GM23338 (cell line): ENCODE results near the gene CBFA2T2. TPM values are rescaled to one million over a fixed set of nuclear protein-coding genes. Genes with fewer than 3 reads are reported as not detected.

ENCODE experiments used
- ATAC-seq: fragments of 200-7000 bp; cut with Tn5 transposase; 3 replicates; pipeline ENCODE4 v1.9.1; 2020
- DNase-seq: peaks from one replicate; pipeline ENCODE4 v3.0.0-alpha.2; 2015; ENCODE audit warnings: low spot score
- H2AFZ ChIP-seq: fragments of 200-600 bp; sonication (generic); 2 replicates; pipeline ENCODE4 v1.8.0; 2016; ENCODE audit warnings: antibody characterized with exemption, mild to moderate bottlenecking, moderate library complexity
- H3F3A ChIP-seq: fragments of 200-600 bp; sonication (generic); replicated peaks from 2 replicates; pipeline ENCODE4 v1.8.0; 2017; ENCODE audit warnings: antibody characterized with exemption, mixed run types, low read depth
- H3K27ac ChIP-seq: fragments of 200-600 bp; sonication (generic); 2 replicates; pipeline ENCODE4 v1.6.1; 2016; ENCODE audit warnings: low read depth
- H3K27me3 ChIP-seq: fragments of 200-600 bp; sonication (generic); 2 replicates; pipeline ENCODE4 v1.8.0; 2016; ENCODE audit warnings: mild to moderate bottlenecking, mixed run types, moderate library complexity; ENCODE audit not compliant: insufficient read depth
- H3K36me3 ChIP-seq: fragments of 200-600 bp; sonication (generic); 2 replicates; pipeline ENCODE4 v1.8.0; 2016; ENCODE audit warnings: mild to moderate bottlenecking; ENCODE audit not compliant: insufficient read depth
- H3K4me1 ChIP-seq: fragments of 200-600 bp; sonication (generic); 2 replicates; pipeline ENCODE4 v1.8.0; 2016; ENCODE audit warnings: mild to moderate bottlenecking, moderate library complexity; ENCODE audit not compliant: insufficient read depth
- H3K4me2 ChIP-seq: fragments of 200-600 bp; sonication (generic); 2 replicates; pipeline ENCODE4 v1.7.1; 2017; ENCODE audit warnings: mixed run types
- H3K4me3 ChIP-seq: fragments of 200-600 bp; sonication (generic); 2 replicates; pipeline ENCODE4 v1.6.1; 2016; ENCODE audit warnings: mixed run types
- H3K79me2 ChIP-seq: fragments of 200-600 bp; sonication (generic); replicated peaks from 2 replicates; pipeline ENCODE4 v1.8.0; 2017; ENCODE audit warnings: mild to moderate bottlenecking; ENCODE audit not compliant: insufficient read depth
- H3K9me2 ChIP-seq: fragments of 200-600 bp; sonication (generic); 2 replicates; pipeline ENCODE4 v1.8.0; 2017; ENCODE audit not compliant: insufficient read depth
- H4K20me1 ChIP-seq: fragments of 200-600 bp; sonication (generic); replicated peaks from 2 replicates; pipeline ENCODE4 v1.8.0; 2017; ENCODE audit warnings: mild to moderate bottlenecking; ENCODE audit not compliant: insufficient read depth
- H3K27ac Mint-ChIP-seq: 2 replicates; pipeline ENCODE4 v1.8.0; 2020; ENCODE audit warnings: inconsistent platforms, mild to moderate bottlenecking, moderate library complexity, mixed read lengths
- H3K27me3 Mint-ChIP-seq: 3 replicates; pipeline ENCODE4 v1.8.0; 2022; ENCODE audit warnings: low read depth, mild to moderate bottlenecking, moderate library complexity, mixed read lengths, inconsistent platforms; ENCODE audit not compliant: insufficient read depth, poor library complexity
- H3K36me3 Mint-ChIP-seq: 3 replicates; pipeline ENCODE4 v1.8.0; 2021; ENCODE audit warnings: low read depth, mild to moderate bottlenecking, inconsistent platforms, moderate library complexity, mixed read lengths
- H3K4me1 Mint-ChIP-seq: 3 replicates; pipeline ENCODE4 v1.8.0; 2020; ENCODE audit warnings: mild to moderate bottlenecking, inconsistent platforms, mixed read lengths
- H3K4me3 Mint-ChIP-seq: 3 replicates; pipeline ENCODE4 v1.8.0; 2021; ENCODE audit warnings: moderate library complexity, mild to moderate bottlenecking, inconsistent platforms, mixed read lengths
- H3K9me3 Mint-ChIP-seq: 3 replicates; pipeline ENCODE4 v1.8.0; 2020; ENCODE audit warnings: moderate library complexity, mild to moderate bottlenecking, inconsistent platforms, mixed read lengths
- CREB1 ChIP-seq: fragments of 250-450 bp; sonication (Bioruptor Pico); IDR thresholded peaks from 2 replicates; pipeline ENCODE4 v1.5.0; 2020; ENCODE audit warnings: low read depth, mild to moderate bottlenecking, moderate library complexity
- EZH2 ChIP-seq: fragments of 200-600 bp; sonication (generic); IDR thresholded peaks from one replicate; pipeline ENCODE4 v1.8.0; 2017; ENCODE audit warnings: antibody characterized with exemption, mild to moderate bottlenecking, low read depth; ENCODE audit not compliant: unreplicated experiment
- NANOG ChIP-seq: IDR thresholded peaks from 2 replicates; pipeline ENCODE4 v1.6.1; 2016; ENCODE audit warnings: antibody characterized with exemption, borderline replicate concordance
- POLR2AphosphoS5 ChIP-seq: IDR thresholded peaks from 2 replicates; pipeline ENCODE4 v1.6.1; 2016; ENCODE audit warnings: antibody characterized with exemption, low read depth
- STAT1 ChIP-seq: IDR thresholded peaks from one replicate; pipeline ENCODE4 v1.6.1; 2016; ENCODE audit warnings: antibody characterized with exemption; ENCODE audit not compliant: unreplicated experiment
- ZNF114 ChIP-seq: fragments of 250-450 bp; sonication (Bioruptor Pico); IDR thresholded peaks from 2 replicates; pipeline ENCODE4 v1.5.0; 2020; ENCODE audit warnings: mild to moderate bottlenecking, moderate library complexity
- ZNF331 ChIP-seq: fragments of 250-450 bp; sonication (Bioruptor Pico); IDR thresholded peaks from 2 replicates; pipeline ENCODE4 v1.5.0; 2020; ENCODE audit warnings: low read depth, mild to moderate bottlenecking, moderate library complexity
- polyA plus RNA-seq: library from polyadenylated mRNA; unstranded; fragments of >200 nt; fragmentation: Nextera tagmentation; extraction: Ambion mirVana; gene quantifications from 2 replicates; pipeline ENCODE4 v1.2.1, GENCODE V29; 2016
- total RNA-seq: library from RNA; depleted of rRNA; stranded (reverse); fragments of >200 nt; shearing (Covaris generic); gene quantifications from 2 replicates; pipeline ENCODE4 v1.2.3, GENCODE V29; 2014
- TF ChIP-seq, protein P1 (sequence below): IDR thresholded peaks from 2 replicates; pipeline ENCODE4 v1.6.1; 2016; ENCODE audit warnings: antibody characterized with exemption
- TF ChIP-seq, protein P2 (sequence below): IDR thresholded peaks from one replicate; pipeline ENCODE4 v1.6.1; 2018; ENCODE audit warnings: antibody characterized with exemption; ENCODE audit not compliant: unreplicated experiment
- TF ChIP-seq, protein P3 (sequence below): fragments of 250-450 bp; sonication (Bioruptor Pico); IDR thresholded peaks from 2 replicates; pipeline ENCODE4 v1.5.0; 2020; ENCODE audit warnings: mild to moderate bottlenecking, moderate library complexity

Gene CBFA2T2
- total and polyA plus RNA-seq, 2 experiments from 2014 or later = 12.7 to 15.8 TPM

DNA sequence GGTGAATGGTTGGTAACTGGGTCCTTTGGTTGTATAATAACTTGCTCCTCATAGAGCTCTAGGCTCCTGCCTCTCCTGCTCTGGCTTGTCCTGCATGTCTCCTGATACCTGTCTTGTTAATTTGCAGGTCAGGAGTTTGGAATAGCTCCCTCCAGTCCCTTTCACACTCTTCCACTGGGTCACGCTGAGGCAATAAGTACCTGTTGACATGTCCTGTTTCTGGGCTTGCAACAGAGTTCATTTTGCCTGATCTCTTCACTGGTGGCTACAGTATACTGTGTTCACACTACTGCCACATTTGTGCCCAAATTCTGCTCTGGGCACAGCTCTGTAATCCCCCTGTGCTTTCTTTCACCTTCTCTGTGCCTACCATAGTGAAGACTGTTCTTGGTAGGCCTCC, 146.9 kb downstream of the CBFA2T2 start:
- no peaks in the 10 kb centered on the region for H4K20me1 ChIP-seq
- no peak overlapping the region for H2AFZ ChIP-seq
- H3K4me3 ChIP-seq = no peak overlapping the region
- no peak overlapping the region for H3K4me3 Mint-ChIP-seq
- ATAC-seq (no peak), DNase-seq (no peak)
- H3K9me3 Mint-ChIP-seq = no peaks in the 10 kb centered on the region
- no peak overlapping the region for H3K27ac ChIP-seq
- H3K4me1 ChIP-seq = no peaks in the 10 kb centered on the region
- H3K4me2 ChIP-seq = no peak overlapping the region
- no peaks in the 10 kb centered on the region for H3K36me3 ChIP-seq
- H3K9me2 ChIP-seq = no peaks in the 10 kb centered on the region
- no peaks in the 10 kb centered on the region for H3F3A ChIP-seq
- no peak for TF ChIP-seq ZNF114 (CRISPR knock-in tag)
- TF ChIP-seq EZH2 = no peak
- TF ChIP-seq, protein P1, sequence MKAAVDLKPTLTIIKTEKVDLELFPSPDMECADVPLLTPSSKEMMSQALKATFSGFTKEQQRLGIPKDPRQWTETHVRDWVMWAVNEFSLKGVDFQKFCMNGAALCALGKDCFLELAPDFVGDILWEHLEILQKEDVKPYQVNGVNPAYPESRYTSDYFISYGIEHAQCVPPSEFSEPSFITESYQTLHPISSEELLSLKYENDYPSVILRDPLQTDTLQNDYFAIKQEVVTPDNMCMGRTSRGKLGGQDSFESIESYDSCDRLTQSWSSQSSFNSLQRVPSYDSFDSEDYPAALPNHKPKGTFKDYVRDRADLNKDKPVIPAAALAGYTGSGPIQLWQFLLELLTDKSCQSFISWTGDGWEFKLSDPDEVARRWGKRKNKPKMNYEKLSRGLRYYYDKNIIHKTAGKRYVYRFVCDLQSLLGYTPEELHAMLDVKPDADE = no peak
- TF ChIP-seq, protein P2, sequence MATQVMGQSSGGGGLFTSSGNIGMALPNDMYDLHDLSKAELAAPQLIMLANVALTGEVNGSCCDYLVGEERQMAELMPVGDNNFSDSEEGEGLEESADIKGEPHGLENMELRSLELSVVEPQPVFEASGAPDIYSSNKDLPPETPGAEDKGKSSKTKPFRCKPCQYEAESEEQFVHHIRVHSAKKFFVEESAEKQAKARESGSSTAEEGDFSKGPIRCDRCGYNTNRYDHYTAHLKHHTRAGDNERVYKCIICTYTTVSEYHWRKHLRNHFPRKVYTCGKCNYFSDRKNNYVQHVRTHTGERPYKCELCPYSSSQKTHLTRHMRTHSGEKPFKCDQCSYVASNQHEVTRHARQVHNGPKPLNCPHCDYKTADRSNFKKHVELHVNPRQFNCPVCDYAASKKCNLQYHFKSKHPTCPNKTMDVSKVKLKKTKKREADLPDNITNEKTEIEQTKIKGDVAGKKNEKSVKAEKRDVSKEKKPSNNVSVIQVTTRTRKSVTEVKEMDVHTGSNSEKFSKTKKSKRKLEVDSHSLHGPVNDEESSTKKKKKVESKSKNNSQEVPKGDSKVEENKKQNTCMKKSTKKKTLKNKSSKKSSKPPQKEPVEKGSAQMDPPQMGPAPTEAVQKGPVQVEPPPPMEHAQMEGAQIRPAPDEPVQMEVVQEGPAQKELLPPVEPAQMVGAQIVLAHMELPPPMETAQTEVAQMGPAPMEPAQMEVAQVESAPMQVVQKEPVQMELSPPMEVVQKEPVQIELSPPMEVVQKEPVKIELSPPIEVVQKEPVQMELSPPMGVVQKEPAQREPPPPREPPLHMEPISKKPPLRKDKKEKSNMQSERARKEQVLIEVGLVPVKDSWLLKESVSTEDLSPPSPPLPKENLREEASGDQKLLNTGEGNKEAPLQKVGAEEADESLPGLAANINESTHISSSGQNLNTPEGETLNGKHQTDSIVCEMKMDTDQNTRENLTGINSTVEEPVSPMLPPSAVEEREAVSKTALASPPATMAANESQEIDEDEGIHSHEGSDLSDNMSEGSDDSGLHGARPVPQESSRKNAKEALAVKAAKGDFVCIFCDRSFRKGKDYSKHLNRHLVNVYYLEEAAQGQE = no peak
- TF ChIP-seq NANOG = no peak
- no peak for TF ChIP-seq STAT1
- no peak for TF ChIP-seq ZNF331
- H3K79me2 ChIP-seq = no peaks in the 10 kb centered on the region
- H3K36me3 Mint-ChIP-seq = peaks cover 11% of the 10 kb centered on the region
- no peaks in the 10 kb centered on the region for H3K4me1 Mint-ChIP-seq
- no peak overlapping the region for H3K27ac Mint-ChIP-seq
- peaks cover 6% of the 10 kb centered on the region for H3K27me3 Mint-ChIP-seq
- H3K27me3 ChIP-seq = no peaks in the 10 kb centered on the region

DNA sequence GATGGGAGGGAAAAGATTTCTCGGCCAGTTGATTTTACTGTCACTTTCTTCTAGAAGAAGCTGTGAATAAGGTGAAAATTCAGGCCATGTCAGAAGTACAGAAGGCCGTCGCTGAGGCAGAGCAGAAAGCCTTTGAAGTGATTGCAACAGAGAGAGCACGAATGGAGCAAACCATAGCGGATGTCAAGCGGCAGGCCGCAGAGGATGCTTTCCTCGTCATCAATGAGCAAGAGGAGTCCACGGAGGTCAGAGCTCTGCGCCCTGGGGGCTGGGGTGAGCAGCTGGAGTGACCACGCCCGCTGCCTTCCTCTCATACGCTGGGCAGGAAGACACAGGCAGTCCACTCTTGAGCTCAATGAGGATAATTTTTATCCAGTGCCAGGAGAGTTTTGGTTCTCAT, 150.4 kb downstream of the CBFA2T2 start:
- H3K36me3 Mint-ChIP-seq = peaks cover 17% of the 10 kb centered on the region
- peaks cover 6% of the 10 kb centered on the region for H3K27me3 Mint-ChIP-seq
- H3K27ac Mint-ChIP-seq = no peak overlapping the region
- no peaks in the 10 kb centered on the region for H3K4me1 Mint-ChIP-seq
- H3K27me3 ChIP-seq = no peaks in the 10 kb centered on the region
- H3K79me2 ChIP-seq = no peaks in the 10 kb centered on the region
- H3K9me2 ChIP-seq = no peaks in the 10 kb centered on the region
- H4K20me1 ChIP-seq = peaks cover 3% of the 10 kb centered on the region; the same call in 1 of the 2 replicates
- no peak overlapping the region for H3K4me3 Mint-ChIP-seq
- no peaks in the 10 kb centered on the region for H3K4me1 ChIP-seq
- H3F3A ChIP-seq = no peaks in the 10 kb centered on the region
- no peak overlapping the region for H3K4me2 ChIP-seq
- no peak overlapping the region for H3K4me3 ChIP-seq
- ATAC-seq (no peak), DNase-seq (no peak)
- H3K27ac ChIP-seq = no peak overlapping the region
- H2AFZ ChIP-seq = no peak overlapping the region
- no peaks in the 10 kb centered on the region for H3K36me3 ChIP-seq
- no peaks in the 10 kb centered on the region for H3K9me3 Mint-ChIP-seq
- TF ChIP-seq CREB1 (CRISPR knock-in tag) = no peak
- no peak for TF ChIP-seq POLR2AphosphoS5
- TF ChIP-seq, protein P3, sequence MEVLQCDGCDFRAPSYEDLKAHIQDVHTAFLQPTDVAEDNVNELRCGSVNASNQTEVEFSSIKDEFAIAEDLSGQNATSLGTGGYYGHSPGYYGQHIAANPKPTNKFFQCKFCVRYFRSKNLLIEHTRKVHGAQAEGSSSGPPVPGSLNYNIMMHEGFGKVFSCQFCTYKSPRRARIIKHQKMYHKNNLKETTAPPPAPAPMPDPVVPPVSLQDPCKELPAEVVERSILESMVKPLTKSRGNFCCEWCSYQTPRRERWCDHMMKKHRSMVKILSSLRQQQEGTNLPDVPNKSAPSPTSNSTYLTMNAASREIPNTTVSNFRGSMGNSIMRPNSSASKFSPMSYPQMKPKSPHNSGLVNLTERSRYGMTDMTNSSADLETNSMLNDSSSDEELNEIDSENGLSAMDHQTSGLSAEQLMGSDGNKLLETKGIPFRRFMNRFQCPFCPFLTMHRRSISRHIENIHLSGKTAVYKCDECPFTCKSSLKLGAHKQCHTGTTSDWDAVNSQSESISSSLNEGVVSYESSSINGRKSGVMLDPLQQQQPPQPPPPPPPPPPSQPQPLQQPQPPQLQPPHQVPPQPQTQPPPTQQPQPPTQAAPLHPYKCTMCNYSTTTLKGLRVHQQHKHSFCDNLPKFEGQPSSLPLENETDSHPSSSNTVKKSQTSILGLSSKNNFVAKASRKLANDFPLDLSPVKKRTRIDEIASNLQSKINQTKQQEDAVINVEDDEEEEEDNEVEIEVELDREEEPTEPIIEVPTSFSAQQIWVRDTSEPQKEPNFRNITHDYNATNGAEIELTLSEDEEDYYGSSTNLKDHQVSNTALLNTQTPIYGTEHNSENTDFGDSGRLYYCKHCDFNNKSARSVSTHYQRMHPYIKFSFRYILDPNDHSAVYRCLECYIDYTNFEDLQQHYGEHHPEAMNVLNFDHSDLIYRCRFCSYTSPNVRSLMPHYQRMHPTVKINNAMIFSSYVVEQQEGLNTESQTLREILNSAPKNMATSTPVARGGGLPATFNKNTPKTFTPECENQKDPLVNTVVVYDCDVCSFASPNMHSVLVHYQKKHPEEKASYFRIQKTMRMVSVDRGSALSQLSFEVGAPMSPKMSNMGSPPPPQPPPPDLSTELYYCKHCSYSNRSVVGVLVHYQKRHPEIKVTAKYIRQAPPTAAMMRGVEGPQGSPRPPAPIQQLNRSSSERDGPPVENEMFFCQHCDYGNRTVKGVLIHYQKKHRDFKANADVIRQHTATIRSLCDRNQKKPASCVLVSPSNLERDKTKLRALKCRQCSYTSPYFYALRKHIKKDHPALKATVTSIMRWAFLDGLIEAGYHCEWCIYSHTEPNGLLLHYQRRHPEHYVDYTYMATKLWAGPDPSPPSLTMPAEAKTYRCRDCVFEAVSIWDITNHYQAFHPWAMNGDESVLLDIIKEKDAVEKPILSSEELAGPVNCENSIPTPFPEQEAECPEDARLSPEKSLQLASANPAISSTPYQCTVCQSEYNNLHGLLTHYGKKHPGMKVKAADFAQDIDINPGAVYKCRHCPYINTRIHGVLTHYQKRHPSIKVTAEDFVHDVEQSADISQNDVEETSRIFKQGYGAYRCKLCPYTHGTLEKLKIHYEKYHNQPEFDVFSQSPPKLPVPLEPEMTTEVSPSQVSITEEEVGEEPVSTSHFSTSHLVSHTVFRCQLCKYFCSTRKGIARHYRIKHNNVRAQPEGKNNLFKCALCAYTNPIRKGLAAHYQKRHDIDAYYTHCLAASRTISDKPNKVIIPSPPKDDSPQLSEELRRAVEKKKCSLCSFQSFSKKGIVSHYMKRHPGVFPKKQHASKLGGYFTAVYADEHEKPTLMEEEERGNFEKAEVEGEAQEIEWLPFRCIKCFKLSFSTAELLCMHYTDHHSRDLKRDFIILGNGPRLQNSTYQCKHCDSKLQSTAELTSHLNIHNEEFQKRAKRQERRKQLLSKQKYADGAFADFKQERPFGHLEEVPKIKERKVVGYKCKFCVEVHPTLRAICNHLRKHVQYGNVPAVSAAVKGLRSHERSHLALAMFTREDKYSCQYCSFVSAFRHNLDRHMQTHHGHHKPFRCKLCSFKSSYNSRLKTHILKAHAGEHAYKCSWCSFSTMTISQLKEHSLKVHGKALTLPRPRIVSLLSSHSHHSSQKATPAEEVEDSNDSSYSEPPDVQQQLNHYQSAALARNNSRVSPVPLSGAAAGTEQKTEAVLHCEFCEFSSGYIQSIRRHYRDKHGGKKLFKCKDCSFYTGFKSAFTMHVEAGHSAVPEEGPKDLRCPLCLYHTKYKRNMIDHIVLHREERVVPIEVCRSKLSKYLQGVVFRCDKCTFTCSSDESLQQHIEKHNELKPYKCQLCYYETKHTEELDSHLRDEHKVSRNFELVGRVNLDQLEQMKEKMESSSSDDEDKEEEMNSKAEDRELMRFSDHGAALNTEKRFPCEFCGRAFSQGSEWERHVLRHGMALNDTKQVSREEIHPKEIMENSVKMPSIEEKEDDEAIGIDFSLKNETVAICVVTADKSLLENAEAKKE = no peak
